GM12864 (cell line): ENCODE measurements around the gene LGMN.

Experiments
- DNase-seq: peaks from one replicate; pipeline ENCODE4 v3.0.0-alpha.2; 2011; ENCODE audit warnings: low read depth
- H3K4me3 ChIP-seq: 2 replicates; pipeline ENCODE4 v1.5.1; 2011; ENCODE audit warnings: mild to moderate bottlenecking, low read depth, low read length, control low read depth
- TF ChIP-seq, protein P1 (sequence below): IDR thresholded peaks from 2 replicates; pipeline ENCODE4 v1.5.1; 2011; ENCODE audit warnings: low read depth, mild to moderate bottlenecking, moderate library complexity, low read length, control low read depth, inconsistent platforms; ENCODE audit errors: missing control alignments

LGMN gene

DNA sequence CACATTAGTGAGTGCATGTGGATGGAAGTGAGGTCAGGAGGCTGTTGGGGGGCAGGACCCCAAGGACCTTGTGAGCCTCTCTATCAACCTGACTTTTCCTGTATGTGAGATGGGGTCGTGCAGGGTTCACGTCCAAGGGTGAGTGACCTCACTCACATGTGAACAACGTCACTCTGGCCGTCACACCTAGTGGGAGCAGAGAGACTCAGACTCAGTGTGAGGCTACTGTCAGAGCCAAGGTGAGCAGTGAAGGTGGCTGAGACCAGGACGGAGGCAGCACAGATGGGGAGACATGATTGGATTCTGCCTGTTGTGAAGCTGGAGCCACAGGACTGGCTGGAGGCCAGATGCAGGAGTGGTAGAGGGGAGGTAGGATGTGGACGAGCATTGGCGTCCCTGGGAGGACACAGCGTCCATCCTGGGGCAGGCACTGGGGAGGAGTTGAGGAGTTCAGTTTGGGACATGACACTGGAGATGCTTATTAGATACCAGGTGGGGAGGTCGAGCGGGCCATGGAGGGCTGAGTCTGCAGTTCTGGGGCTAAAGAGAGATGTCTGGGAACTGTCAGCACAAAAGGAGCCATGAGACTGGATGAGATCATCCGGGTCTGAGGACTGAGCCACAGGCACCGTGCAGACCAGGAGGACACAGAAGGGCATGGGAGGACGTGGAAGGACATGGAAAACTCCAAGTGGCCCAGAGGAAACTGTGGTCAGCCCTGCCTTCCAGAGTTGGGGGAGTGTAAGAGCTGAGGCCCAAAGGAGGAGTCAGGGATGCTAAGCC lies 92.8 kb downstream of the LGMN start:
- TF ChIP-seq, protein P1, sequence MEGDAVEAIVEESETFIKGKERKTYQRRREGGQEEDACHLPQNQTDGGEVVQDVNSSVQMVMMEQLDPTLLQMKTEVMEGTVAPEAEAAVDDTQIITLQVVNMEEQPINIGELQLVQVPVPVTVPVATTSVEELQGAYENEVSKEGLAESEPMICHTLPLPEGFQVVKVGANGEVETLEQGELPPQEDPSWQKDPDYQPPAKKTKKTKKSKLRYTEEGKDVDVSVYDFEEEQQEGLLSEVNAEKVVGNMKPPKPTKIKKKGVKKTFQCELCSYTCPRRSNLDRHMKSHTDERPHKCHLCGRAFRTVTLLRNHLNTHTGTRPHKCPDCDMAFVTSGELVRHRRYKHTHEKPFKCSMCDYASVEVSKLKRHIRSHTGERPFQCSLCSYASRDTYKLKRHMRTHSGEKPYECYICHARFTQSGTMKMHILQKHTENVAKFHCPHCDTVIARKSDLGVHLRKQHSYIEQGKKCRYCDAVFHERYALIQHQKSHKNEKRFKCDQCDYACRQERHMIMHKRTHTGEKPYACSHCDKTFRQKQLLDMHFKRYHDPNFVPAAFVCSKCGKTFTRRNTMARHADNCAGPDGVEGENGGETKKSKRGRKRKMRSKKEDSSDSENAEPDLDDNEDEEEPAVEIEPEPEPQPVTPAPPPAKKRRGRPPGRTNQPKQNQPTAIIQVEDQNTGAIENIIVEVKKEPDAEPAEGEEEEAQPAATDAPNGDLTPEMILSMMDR = no peak
- no peak for DNase-seq
- no peak overlapping the region for H3K4me3 ChIP-seq

DNA sequence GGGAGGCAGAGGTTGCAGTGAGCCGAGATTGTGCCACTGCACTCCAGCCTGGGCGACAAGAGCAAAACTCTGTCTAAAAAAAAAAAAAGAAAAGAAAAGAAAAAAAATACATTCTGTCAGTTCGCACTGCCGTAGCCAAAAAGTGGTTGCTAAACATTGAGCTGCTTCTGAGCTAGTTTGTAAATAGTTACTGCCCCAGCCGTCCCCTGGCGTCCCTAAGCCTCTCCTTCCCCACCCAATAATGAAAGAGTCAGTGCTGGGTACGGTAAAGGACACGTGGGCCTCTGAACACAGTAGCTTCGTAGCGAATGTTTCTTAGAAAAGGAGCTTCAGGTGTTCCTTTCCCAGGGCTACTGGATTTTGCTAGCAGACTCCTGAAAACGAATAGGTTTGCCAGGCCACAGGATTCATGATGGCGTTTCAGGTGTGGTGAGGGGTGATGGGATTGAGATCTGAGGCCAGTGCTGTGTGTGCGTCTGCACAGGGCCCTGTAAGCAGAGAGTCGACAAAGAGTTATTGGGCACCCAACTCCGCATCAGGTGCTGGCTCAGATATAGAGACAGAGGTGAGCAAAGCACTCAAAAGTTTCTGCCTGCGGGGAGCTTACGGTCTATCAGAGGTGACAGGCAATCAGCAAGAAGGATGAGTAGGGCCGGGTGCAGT lies 94.1 kb downstream of the LGMN start:
- DNase-seq = no peak
- H3K4me3 ChIP-seq = no peak overlapping the region
- TF ChIP-seq, protein P1 = no peak
